Liver (tissue), 3 donors: ENCODE data around the gene SAMD4B.

ENCODE experiments used
- CTCF ChIP-seq: fragments of 150-350 bp; IDR thresholded peaks from 2 replicates; pipeline ENCODE4 v1.5.1; 2017; ENCODE audit warnings: improper control_type of control experiment, low read depth, low read length; ENCODE audit not compliant: missing input control
- FOXA1 ChIP-seq: IDR thresholded peaks from 2 replicates; pipeline ENCODE4 v1.6.1; 2016; ENCODE audit warnings: antibody characterized with exemption
- FOXA2 ChIP-seq: IDR thresholded peaks from 2 replicates; pipeline ENCODE4 v1.6.1; 2016; ENCODE audit warnings: antibody characterized with exemption
- GABPA ChIP-seq, 2 donors: IDR thresholded peaks in 1 of 2; conservative IDR thresholded peaks in 1 of 2; 2 replicates each; pipeline ENCODE4 v1.6.1; 2016; ENCODE audit warnings: antibody characterized with exemption in 2 of 2, mild to moderate bottlenecking in 1 of 2, moderate library complexity in 1 of 2
- HNF4A ChIP-seq, 2 donors: conservative IDR thresholded peaks; 2 replicates each; pipeline ENCODE4 v1.6.1; 2016; ENCODE audit warnings: antibody characterized with exemption in 2 of 2, mild to moderate bottlenecking in 2 of 2
- MAX ChIP-seq: IDR thresholded peaks from 2 replicates; pipeline ENCODE4 v1.6.1; 2016; ENCODE audit warnings: antibody characterized with exemption
- RAD21 ChIP-seq, 2 donors: IDR thresholded peaks; 2 replicates each; pipeline ENCODE4 v1.6.1; 2016; ENCODE audit warnings: antibody characterized with exemption in 2 of 2, mild to moderate bottlenecking in 2 of 2
- REST ChIP-seq: IDR thresholded peaks from 2 replicates; pipeline ENCODE4 v1.6.1; 2016; ENCODE audit warnings: antibody characterized with exemption, mild to moderate bottlenecking
- SP1 ChIP-seq: IDR thresholded peaks from 2 replicates; pipeline ENCODE4 v1.6.1; 2018; ENCODE audit warnings: antibody characterized with exemption, mild to moderate bottlenecking
- TAF1 ChIP-seq: conservative IDR thresholded peaks from 2 replicates; pipeline ENCODE4 v1.6.1; 2016; ENCODE audit warnings: antibody characterized with exemption, mild to moderate bottlenecking
- YY1 ChIP-seq: IDR thresholded peaks from 2 replicates; pipeline ENCODE4 v1.6.1; 2016; ENCODE audit warnings: antibody characterized with exemption, mild to moderate bottlenecking
- donor health status: healthy.
- donor health status: healthy.

- TF ChIP-seq CTCF (no peak), REST (no peak), MAX (no peak), FOXA1 (no peak), GABPA (IDR thresholded peaks at IDR 0.05 in 1 of 2, conservative IDR thresholded peaks at IDR 0.05 in 1 of 2) (no peak), TAF1 (no peak), HNF4A (conservative IDR thresholded peaks at IDR 0.05) (no peak), YY1 (no peak), RAD21 (IDR thresholded peaks at IDR 0.05) (no peak), SP1 (no peak), FOXA2 (no peak)
Measured at GRCh38 chr19:39359026-39359425, 16.8 kb downstream of the SAMD4B start.
